ENCODE measurements around the gene HEXA. TPM values are rescaled to one million over a fixed set of nuclear protein-coding genes. Genes with fewer than 3 reads are reported as not detected.

Gene HEXA
- total RNA-seq: 62.7 and 65.4 TPM in 2 replicates

DNA sequence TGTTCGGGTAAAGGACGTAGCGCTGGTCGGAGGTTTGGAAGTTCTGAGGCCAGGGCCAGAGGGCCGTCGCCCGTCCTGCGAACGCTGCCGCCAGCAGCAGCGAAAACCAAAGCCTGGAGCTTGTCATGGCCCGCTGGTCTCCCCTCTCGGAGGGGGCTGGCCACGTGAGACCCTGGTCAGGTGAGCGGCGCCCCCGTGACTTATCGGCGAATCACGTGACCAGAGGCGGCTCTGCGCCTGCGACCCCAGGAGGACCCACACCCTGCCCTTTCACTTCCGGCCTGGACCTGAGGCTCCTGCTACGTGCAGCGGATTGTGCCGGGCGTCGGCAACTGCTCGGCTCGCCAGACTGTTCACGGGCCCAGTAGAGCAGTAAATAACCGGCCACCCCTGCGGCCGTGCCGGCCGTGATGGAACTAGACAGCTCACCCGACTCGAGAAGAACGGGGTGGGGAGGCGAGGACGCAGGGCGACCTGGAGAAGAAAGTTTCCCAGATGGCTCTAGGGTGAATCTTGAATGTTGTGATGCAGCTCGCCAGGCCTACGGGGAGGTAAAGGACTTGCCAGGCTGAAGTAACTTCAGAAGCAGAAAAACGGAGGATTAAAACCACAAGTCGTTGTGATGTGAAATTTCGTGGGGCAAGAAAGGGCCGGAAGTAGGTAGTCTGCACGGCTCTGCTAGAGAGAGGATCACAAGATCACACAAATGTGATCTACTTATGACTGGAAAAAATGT is at the start of gene HEXA:
HEXA (minus strand) TSS at position 169 of the 736 bp plus-strand sequence; CDS start at position 127, 42 bp downstream.

DNA sequence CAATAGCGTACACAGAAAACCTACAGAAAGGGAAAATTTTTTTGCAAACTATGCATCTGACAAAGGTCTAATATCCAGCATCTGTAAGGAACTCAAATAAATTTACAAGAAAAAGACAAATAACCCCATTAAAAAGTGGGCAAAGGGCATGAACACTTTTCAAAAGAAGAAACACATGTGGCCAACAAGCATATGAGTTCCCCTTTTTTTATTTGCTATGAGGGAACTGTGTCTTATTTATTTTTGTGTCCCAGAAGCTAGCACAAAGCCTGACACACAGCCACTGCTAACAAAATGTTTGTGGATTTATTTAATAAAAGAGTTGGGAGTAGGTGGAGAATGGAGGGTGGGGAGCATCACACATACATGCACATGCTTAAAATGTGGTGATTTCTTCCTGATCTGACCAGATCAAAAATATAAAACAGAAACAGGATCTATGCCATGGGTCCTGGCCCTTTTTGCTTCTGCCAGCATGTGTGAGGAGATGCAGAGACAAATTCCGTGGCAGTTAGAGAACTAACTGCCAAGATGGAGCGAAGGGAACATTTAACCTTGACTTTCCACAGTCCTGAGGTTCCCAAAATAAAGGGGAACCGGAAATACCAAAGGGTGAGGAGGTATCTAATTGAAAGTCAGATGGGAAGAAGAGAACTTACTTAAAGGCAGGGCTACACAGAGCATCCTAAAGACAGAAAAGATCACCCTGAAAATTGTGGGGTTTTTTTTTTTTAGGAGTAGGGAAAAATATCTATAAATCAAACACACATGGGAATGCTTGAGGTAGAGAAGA is 22.2 kb upstream of the HEXA start, which contains the start of gene TMEM202:
TMEM202 (plus strand) TSS at position 510 of the 793 bp plus-strand sequence; CDS start at position 532, 22 bp downstream.

DNA sequence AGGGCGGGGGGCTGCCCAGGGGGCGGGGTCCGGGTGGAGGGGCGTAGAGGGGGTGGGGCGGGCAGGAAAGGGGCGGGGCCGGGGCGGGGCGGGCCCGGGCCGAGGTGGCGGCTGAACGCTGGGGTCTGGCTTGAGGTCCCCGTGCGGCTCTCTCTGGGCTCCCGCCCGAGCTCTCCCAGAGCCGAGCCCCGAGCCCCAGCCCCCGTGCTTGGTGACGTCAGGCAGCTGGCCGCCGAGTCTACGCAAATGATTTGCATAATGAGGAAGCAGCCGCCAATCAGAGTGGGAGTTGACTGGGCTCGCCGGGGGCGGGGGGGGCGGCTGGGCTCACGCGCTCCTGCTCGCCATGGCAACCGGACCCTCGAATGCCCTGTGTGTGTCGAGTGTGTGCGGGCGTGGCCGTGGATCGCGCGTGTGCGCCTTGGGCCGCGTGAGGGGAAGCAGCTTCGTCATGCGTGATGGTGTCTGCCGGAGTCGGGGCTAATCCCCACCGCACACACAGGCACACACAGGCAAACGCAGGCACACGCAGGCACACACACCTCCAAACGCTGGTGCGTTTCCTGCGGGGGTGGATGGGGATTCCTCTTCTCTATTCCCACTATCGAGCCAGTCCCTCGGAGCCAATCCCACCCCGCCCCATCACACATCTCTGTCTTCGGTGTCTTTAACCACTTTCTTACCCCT is 55.7 kb downstream of the HEXA start, which contains the start of gene CELF6:
CELF6 (minus strand) TSS at position 173 of the 687 bp plus-strand sequence. CDS start 283 bp downstream, outside the sequence.

Other genes starting within 250 kb of the HEXA start
- gene GRAMD2A, start 178.2 kb downstream of the HEXA start, total RNA-seq: 0.74 and 1.5 TPM in 2 replicates
- 1,392 and 1,402 TPM in 2 replicates for gene PKM, start 144.8 kb downstream of the HEXA start, total RNA-seq
- 11.8 and 18.0 TPM in 2 replicates for gene PARP6, start 103.5 kb downstream of the HEXA start, total RNA-seq
- gene CELF6, start 55.9 kb downstream of the HEXA start, total RNA-seq: not detected in 2 replicates
- not detected in 2 replicates for gene TMEM202, start 22.3 kb upstream of the HEXA start, total RNA-seq
- gene ARIH1, start 98.3 kb upstream of the HEXA start, total RNA-seq: 15.8 and 24.4 TPM in 2 replicates

Measured in bronchus fibroblast of lung (primary cell).